ENCODE data around the gene CDH13.

CDH13 gene

DNA sequence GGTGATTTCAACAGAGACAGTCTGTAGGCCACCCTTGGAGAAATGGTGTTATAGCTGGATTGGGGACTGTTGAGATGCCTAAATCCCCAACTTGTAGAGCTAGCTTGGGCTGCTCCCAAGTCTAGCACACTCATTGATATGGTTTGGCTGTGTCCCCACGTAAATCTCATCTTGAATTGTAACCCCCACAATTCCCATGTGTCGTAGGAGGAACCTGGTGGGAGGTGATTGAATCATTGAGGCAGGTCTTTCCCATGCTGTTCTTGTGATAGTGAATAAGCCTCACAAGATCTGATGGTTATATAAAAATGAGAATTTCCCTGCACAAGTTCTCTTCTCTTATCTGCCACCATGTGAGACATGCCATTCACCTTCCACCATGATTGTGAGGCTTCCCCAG, 536.0 kb downstream of the CDH13 start:
- DNase-seq (ENCODE audit: low read depth in 2 of 2) = no peak

GRCh38 chr16:83164816-83165215, 538.0 kb downstream of the CDH13 start:
- no peak for DNase-seq (ENCODE audit: low read depth in 2 of 2)

DNA sequence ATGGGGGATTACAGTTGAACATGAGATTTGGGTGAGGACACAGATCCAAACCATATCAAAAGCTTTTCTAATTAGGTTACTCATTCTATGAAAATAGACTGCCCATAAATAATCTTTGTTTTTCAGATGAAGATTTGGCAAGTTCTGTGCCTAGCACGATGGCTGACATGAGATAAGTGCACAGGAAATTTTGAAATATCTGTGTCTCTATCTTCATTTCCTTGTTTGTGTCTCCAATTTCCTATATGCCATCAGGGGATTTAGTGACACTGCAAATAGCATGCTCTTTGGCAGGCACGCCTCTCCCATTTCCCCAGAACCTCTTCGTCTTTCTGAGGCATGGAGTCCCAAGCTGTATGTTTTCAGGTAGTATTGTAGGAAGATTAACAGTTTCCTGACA, 544.6 kb downstream of the CDH13 start:
- no peak for DNase-seq (ENCODE audit: low read depth in 2 of 2)

DNA sequence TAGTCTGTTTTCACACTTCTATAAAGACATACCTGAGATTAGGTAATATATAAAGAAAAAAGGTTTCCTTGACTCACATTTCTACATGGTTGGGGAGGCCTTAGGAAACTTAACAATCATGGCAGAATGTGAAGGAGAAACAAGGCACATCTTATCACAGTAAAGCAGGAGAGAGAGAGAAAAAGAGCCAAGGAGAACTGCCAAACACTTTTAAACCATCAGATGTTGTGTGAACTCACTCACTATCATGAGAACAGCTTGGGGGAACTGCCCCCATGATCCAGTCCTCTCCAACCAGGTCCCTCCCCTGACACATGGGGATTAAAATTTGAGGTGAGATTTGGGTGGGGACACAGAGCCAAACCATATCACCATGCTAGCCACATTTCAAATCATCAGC, 547.9 kb downstream of the CDH13 start:
- DNase-seq (ENCODE audit: low read depth in 2 of 2) = no peak

- no peak for DNase-seq (ENCODE audit: low read depth in 2 of 2)
Observed at GRCh38 chr16:83176802-83177201, 550.0 kb downstream of the CDH13 start.

GRCh38 chr16:83185902-83186301, 559.1 kb downstream of the CDH13 start:
- no peak for DNase-seq (ENCODE audit: low read depth in 2 of 2)

DNA sequence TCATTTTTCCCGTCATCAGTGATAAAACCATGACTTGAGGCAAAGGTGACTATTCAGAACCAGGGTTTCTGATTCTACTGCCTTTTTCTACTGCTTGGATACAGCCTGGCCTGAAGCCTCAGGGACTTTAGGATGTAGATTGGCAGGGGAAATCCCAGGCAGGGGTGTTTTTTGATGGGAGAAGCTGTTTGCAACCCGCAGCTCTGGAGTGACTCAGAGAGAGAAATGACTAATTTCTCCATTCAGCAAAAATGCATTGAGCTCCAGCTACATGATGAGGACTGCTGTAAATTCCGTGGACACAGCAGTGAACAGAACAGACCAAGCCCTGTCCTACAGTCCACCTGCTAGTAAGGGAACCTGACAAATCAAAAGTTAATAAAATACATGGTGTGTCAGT, 560.6 kb downstream of the CDH13 start:
- DNase-seq (ENCODE audit: low read depth in 2 of 2) = peak in 1 of 2 donors; percentile 2

DNA sequence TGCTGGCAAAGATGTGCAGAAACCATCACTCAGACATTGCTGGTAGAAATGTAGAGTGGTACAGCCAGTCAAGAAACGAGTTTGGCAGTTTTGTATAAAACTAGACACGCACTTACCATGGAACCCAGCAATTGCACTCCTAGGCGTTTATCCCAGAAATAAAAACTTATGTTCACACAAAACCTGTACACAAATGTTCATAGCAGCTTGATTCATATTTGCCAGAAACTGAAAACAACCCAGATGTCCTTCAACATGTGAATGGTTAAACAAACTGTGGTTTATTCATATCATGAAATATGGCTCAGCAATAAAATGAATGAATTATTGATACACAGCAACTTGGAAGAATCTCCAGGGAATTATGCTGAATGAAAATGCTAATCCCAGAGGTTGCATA, 570.0 kb downstream of the CDH13 start:
- no peak for DNase-seq (ENCODE audit: low read depth in 2 of 2)

DNA sequence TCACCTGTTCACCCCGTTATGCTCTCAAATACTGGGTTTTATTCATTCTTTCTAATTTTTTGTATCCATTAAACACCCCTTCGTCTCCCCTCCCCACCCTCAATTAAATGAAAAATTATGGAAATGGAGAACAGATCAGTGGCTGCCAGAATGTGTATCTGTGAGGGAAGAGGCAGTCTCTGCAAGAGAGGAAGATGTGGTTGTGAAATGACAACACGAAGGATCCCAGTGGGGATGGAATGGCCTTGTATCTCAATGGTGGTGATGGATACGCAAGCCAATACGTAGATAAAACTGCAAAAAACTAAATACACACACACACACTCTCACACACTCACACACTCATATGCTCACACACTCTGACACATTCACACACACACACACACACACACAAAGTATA, 570.7 kb downstream of the CDH13 start:
- DNase-seq (ENCODE audit: low read depth in 2 of 2) = no peak

DNA sequence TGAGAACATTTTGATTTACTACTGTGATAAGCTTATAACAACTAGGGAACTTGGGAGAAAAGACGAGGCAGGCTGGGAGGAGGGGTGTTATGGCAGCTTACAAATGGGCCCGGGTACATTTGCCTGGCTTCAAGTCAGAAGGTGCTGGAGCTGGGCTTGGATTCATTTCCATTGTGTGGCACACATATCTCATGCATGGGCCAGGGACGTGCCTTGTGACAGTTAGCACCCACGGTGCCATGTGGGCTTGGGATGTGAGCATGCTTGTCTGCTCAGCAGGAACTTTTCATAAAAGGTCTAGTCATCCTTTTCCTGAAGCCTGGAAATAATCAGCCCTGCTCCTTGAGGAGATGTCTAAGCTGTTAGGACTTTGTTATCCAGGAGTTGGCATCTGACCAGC, 572.2 kb downstream of the CDH13 start:
- DNase-seq (ENCODE audit: low read depth in 2 of 2) = no peak

DNA sequence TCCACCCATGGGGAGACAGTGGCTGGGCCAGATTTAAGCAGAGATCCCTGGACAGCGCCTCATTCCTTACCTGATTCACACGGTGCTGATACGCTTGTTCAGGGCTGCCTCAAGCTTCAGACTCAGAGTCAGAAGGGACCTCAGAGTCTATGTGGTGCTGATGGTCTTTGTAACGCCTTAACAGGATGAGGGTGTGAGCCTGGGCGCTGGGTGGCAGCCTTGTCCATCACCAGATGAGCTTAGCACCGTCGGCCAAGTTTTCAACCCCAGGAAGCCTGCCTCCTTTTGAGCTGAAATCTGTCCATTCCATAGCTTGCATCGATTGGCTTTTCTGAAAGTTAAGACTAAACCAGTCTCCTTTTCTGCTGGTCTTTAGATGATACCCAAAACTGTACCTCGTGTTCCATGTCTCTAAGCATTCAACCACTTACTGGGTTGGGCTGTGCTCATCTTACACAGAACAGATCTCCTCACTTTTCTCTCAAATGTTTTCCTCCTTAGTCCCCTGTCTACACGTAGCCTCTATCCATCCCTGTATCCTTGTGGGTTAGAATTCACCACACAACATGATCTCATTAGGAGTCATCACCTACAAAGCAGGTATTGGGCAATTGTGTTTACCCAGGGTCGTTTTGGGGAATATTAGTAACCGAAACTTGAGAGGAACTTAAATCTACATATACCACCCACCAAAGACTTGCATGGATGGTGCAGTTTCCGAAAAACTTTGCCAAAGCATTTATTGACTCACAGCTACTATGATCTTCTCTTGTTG, 573.4 kb downstream of the CDH13 start:
- no peak for DNase-seq (ENCODE audit: low read depth in 2 of 2)

DNA sequence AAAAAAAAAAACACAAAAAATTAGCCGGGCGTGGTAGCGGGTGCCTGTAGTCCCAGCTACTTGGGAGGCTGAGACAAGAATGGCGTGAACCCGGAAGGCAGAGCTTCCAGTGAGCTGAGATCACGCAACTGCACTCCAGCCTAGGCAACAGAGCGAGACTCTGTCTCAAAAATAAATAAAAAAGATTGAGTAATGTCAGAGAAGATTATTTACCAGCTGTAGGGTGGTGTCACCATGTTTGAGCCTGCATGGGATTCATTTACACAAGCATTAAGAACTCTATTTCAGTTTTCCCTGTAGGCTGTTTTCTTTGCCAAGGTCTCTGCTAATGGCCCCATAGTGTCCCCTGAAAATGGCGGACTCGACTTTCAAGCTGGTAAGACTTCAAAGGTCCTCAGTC, 575.0 kb downstream of the CDH13 start:
- DNase-seq (ENCODE audit: low read depth in 2 of 2) = no peak

DNA sequence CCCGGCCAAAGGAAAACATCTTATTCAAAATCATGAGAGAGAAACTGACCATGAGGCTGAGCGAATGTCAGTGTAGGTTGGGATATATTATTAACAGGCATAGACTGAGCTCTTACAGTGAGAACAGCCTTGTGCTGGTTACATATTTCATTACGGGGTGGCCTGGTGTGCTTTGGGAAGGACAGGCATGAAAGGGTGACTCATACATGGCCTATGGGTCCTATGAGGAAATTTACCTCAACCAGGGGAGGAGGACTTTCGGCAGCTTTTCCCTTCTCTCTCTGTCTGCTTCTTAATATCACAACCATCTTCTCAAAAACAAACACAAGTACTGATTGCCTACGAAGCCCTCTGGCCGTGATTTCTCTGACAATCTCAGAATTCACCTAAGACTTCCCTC, 579.1 kb downstream of the CDH13 start:
- DNase-seq (ENCODE audit: low read depth in 2 of 2) = no peak

DNA sequence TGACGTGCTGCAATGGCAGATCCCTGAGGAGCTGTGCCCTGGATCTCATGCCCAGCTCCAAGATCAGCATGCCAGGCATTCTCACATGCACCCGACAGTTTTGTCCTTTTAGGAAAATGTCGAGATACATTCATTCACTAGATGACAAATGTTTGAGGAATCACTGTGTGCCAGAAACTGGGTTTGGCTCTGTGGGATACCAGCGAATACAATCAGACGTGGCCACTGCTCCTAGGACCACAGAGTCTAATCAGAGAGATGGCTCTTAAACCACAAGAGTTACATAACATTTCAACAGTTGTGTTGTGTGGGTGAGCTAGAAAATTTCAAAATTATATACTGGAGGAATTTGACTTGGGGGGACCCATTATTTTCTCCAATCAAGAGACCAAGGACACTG, 579.7 kb downstream of the CDH13 start:
- no peak for DNase-seq (ENCODE audit: low read depth in 2 of 2)

DNA sequence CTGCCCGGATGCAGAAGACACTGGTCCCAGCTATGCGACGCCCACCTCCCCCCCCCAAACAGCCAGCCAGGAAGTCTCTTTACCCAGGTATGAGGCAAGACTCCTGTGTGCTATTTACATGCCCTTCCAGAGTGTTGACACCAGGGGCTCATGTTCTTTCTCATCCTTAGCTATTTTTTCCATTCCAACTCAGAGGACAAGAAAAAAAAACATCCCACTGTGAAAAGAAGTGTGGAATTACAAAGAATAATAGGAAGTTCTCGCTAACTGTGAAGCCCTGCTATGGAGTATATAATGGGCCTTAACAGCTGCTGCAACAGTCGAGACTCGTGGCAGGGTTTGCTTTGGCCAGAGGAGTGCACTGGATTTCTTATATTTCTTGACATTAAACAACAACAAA, 584.9 kb downstream of the CDH13 start:
- no peak for DNase-seq (ENCODE audit: low read depth in 2 of 2)

DNA sequence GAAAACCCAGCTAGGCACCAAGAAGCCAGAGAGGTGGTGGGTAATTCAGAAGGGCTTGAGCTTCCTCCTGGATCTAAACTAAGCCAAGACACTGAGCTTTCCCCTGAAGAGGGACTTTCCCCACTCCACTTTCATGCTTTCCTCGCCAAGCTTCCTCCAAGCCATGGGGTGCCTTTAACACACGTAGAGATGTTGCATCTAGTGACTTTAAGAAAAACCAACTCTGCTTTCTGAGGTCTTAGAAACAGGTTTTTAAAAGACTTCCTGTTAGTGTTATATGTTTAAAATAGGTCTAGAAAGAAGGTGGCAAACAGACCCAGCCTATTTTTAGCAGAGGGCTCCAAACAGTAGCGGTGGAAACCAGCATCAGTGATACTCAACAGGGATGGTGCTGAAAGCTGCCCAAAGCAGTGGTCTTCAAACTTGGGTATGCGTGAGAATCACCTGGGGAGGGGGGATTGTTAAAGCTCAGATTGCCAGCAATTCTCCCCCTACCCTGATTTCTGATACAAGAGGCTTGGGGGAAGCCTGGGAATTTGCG, 585.6 kb downstream of the CDH13 start:
- DNase-seq (ENCODE audit: low read depth in 2 of 2) = no peak

DNA sequence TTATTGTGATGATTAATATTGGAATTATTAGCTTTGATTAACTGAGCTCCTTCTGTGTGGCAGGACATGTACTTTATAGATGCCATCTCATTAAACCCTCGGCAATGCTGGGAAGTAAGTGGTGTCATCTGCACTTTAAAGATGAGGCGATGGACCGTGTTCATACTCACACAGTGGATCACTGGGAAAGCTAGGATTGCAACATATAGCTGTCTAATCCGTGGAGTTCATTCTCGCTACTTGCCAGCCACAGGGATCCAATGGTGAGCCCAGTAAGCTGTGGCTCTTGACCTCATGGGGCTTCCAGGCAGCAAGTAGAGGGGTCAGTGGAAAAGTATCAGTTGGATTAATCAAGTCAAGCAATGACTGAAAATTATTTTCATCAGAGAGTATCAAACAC, 587.9 kb downstream of the CDH13 start:
- no peak for DNase-seq (ENCODE audit: low read depth in 2 of 2)

GRCh38 chr16:83215406-83216001, 588.7 kb downstream of the CDH13 start:
- DNase-seq (ENCODE audit: low read depth in 2 of 2) = peak; percentile 13 to 38

GRCh38 chr16:83219285-83219684, 592.5 kb downstream of the CDH13 start:
- no peak for DNase-seq (ENCODE audit: low read depth in 2 of 2)

DNA sequence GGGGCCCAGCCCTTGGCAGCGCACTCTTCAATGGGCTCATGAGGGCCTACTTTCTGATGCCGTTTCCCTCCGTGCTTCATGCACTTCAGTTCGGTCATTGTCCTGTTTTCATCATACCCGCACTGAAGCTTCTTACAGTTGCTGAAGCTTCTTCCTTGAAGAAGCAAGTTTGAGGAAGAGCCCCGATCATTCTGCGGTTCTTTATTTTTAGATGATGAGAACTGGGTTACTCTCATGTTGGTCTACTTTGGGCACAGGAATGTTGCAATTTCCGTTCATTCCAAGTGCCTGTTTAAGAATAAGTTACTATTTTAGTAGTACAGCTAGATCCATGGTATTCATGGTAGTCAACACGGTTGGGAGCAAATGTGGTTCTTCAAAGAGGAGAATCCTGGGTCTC, 593.3 kb downstream of the CDH13 start:
- no peak for DNase-seq (ENCODE audit: low read depth in 2 of 2)

- DNase-seq (ENCODE audit: low read depth in 2 of 2) = no peak
Observed at GRCh38 chr16:83224642-83225041, 597.9 kb downstream of the CDH13 start.

DNA sequence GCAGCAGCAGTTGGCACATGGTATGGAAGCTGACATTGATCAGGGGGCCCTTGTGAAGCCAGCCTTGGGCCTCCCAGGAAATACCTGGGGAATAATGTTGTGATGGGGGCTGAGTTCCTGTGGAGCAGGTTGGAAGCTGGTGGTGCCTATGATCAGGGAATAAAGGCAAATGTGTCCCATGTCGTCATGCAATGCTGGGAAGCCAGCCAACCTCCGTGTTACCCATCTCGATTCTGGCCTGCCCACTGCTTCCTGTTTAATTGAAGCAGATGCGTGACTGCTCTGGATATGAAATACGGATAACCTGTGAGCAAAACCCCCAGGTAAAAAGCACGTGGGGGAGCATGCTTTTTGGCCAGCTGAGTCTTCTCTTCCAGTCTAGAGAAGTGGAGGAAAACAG, 600.6 kb downstream of the CDH13 start:
- DNase-seq (ENCODE audit: low read depth in 2 of 2) = no peak

GRCh38 chr16:83231729-83232128, 605.0 kb downstream of the CDH13 start:
- no peak for DNase-seq (ENCODE audit: low read depth in 2 of 2)

GRCh38 chr16:83233153-83233552, 606.4 kb downstream of the CDH13 start:
- no peak for DNase-seq (ENCODE audit: low read depth in 2 of 2)

Measured in stimulated activated CD4-positive, alpha-beta T cell treated with anti-CD3 and anti-CD28 coated beads, Interleukin-15, amount 100 ng/mL, for 48 hours (primary cell).